ENCODE results near the gene TBC1D5.
"Not testable (repeated sequence)": the region's sequence is repeated elsewhere in the genome, so short reads cannot be mapped to it uniquely, and the experiment has no call there.

TBC1D5 gene

GRCh38 chr3:17529677-17530076, 212.8 kb downstream of the TBC1D5 start:
- DNase-seq = no peak

GRCh38 chr3:17518189-17519059, 224.0 kb downstream of the TBC1D5 start:
- no peak for DNase-seq

- no peak for DNase-seq
These were observed 226.8 kb downstream of the TBC1D5 start for GRCh38 chr3:17515445-17516234.

- DNase-seq = no peak
These were observed 227.8 kb downstream of the TBC1D5 start for GRCh38 chr3:17514597-17514996.

GRCh38 chr3:17510265-17510664, 232.2 kb downstream of the TBC1D5 start:
- no peak for DNase-seq

- no peak for DNase-seq
These were observed 234.2 kb downstream of the TBC1D5 start for GRCh38 chr3:17508180-17508752.

GRCh38 chr3:17507480-17507879, 235.0 kb downstream of the TBC1D5 start:
- DNase-seq = no peak

GRCh38 chr3:17505856-17506255, 236.6 kb downstream of the TBC1D5 start:
- no peak for DNase-seq

GRCh38 chr3:17501745-17502144, 240.7 kb downstream of the TBC1D5 start:
- DNase-seq = no peak

- no peak for DNase-seq
These were observed 241.8 kb downstream of the TBC1D5 start for GRCh38 chr3:17500618-17501017.

- no peak for DNase-seq
These were observed 248.2 kb downstream of the TBC1D5 start for GRCh38 chr3:17494117-17494809.

GRCh38 chr3:17491601-17492000, 250.8 kb downstream of the TBC1D5 start:
- no peak for DNase-seq

- DNase-seq = not testable (repeated sequence)
These were observed 251.2 kb downstream of the TBC1D5 start for GRCh38 chr3:17491190-17491589.

GRCh38 chr3:17489139-17489538, 253.3 kb downstream of the TBC1D5 start:
- no peak for DNase-seq

- no peak for DNase-seq
These were observed 261.3 kb downstream of the TBC1D5 start for GRCh38 chr3:17481116-17481515.

GRCh38 chr3:17479681-17480405, 262.6 kb downstream of the TBC1D5 start:
- DNase-seq = no peak

- no peak for DNase-seq
These were observed 263.8 kb downstream of the TBC1D5 start for GRCh38 chr3:17478673-17479072.

GRCh38 chr3:17473761-17474160, 268.7 kb downstream of the TBC1D5 start:
- DNase-seq = no peak

GRCh38 chr3:17469954-17470353, 272.5 kb downstream of the TBC1D5 start:
- no peak for DNase-seq

GRCh38 chr3:17469520-17469919, 272.9 kb downstream of the TBC1D5 start:
- DNase-seq = no peak

- DNase-seq = no peak
These were observed 276.4 kb downstream of the TBC1D5 start for GRCh38 chr3:17466028-17466427.

- no peak for DNase-seq
These were observed 282.9 kb downstream of the TBC1D5 start for GRCh38 chr3:17459470-17459993.

Data from CD4-positive, alpha-beta T cell treated with Interleukin-17A for 1 hour (primary cell).